GM13976 (cell line): Measurements from ENCODE around the gene ZBTB48.

ENCODE experiments used
- DNase-seq: peaks from one replicate; pipeline ENCODE4 v3.0.0; 2012; ENCODE audit warnings: low spot score
- in situ Hi-C: fragments of 300-500 bp; cut with MboI; formaldehyde crosslinking; loops from one replicate; pipeline ENCODE4 v1.12.0; 2022; ENCODE audit warnings: low sequenced_read_pairs, mixed read lengths, inconsistent platforms; ENCODE audit not compliant: unreplicated experiment
- TF ChIP-seq, protein P1 (sequence below): IDR thresholded peaks from 2 replicates; pipeline ENCODE4 v1.5.1; 2012; ENCODE audit warnings: borderline replicate concordance, mild to moderate bottlenecking; ENCODE audit not compliant: insufficient read depth; ENCODE audit errors: extremely low read depth, missing control alignments, control extremely low read depth

ZBTB48 gene

DNA sequence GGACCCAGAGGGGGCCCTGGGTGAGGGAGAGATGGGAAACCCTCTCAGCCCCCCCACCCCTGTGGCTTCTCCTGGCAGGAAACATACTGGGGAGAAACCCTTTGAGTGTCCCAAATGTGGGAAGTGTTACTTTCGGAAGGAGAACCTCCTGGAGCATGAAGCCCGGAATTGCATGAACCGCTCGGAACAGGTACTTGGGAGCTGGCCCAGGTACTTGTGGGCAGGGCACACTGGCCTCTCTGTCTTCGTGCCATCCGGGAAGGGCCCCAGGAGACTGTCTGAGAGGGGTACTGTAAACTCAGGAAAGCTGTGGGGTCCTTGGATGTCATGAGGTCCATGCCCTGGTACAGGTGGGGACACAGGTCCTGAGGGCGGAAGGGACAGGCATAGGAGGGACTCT, 6.0 kb downstream of the ZBTB48 start:
- DNase-seq = no peak
- TF ChIP-seq, protein P1, sequence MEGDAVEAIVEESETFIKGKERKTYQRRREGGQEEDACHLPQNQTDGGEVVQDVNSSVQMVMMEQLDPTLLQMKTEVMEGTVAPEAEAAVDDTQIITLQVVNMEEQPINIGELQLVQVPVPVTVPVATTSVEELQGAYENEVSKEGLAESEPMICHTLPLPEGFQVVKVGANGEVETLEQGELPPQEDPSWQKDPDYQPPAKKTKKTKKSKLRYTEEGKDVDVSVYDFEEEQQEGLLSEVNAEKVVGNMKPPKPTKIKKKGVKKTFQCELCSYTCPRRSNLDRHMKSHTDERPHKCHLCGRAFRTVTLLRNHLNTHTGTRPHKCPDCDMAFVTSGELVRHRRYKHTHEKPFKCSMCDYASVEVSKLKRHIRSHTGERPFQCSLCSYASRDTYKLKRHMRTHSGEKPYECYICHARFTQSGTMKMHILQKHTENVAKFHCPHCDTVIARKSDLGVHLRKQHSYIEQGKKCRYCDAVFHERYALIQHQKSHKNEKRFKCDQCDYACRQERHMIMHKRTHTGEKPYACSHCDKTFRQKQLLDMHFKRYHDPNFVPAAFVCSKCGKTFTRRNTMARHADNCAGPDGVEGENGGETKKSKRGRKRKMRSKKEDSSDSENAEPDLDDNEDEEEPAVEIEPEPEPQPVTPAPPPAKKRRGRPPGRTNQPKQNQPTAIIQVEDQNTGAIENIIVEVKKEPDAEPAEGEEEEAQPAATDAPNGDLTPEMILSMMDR = no peak
- in situ Hi-C loops = no loop called here

DNA sequence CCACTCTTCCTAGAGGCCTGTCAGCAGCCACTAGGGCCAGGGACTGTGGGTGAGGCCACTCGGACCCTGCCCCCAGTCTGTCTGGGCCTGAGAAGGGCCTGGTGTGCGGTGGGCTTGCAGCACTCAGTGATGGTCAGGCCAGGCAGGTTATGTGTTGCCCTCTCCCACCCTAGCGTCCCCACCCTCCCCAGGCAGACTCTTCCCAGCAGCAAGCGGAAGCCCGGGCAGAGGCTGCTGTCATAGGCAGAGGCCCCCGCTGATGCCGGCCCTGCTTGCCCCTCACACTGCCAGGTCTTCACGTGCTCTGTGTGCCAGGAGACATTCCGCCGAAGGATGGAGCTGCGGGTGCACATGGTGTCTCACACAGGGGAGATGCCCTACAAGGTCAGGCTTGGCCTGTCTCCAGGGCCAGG, 6.6 kb downstream of the ZBTB48 start:
- in situ Hi-C loops = no loop called here
- no peak for DNase-seq
- TF ChIP-seq, protein P1 = no peak

DNA sequence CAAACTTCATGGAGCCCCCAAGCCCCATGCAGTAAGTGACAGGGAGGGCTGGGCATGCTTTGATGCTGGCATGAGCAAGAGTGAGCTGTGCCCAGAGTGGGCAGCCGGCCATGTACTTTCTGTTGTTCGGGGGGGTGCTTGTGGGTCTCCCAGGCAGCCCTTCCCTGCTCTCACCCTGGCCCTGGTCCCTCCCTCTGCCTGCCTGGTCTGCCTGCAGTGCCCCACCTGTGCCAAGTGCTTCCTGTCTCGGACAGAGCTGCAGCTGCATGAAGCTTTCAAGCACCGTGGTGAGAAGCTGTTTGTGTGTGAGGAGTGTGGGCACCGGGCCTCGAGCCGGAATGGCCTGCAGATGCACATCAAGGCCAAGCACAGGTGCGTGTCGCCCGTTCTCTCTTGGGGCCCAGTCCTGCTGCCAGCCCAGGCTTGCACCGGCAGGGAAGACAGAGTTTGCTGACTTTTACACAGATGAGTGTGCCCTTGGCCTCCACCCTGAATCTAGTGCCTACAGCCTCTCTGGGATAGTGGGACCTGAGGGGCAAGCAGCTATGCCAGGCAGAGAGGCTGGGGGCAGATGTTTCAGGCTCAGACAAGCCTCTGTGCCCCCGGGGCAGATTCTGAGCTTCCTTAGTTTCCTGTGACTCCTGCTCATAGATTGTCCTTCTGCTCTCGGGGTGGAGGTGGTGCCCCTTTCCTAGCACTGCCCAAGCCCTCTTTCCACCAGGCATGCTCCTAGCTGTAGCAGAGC, 7.6 kb downstream of the ZBTB48 start:
- DNase-seq = no peak
- in situ Hi-C loops = no loop called here
- TF ChIP-seq, protein P1 = no peak

DNA sequence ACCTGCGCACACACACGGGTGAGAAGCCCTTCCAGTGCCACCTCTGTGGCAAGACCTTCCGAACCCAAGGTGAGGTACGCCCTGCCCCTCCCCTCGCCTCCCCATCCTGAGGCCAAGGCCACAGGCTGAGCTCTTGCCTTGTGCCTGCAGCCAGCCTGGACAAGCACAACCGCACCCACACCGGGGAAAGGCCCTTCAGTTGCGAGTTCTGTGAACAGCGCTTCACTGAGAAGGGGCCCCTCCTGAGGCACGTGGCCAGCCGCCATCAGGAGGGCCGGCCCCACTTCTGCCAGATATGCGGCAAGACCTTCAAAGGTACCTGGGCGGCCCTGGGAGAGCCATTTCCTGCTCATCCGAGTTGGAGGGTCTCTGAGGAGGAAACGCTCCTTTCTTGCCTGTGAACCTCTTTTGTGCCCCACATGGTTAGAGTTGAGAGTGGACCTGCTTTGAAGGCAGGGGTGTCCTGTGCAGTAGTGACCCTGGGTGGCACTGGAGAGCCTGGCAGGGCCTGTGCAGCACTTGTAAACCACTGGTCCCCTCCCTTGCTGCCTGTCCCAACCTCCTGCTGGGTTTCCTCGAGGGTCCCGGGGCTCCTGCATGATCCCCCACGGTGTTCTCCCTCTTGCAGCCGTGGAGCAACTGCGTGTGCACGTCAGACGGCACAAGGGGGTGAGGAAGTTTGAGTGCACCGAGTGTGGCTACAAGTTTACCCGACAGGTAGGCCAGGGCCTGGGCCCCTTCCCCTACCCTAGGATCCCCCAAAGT, 8.5 kb downstream of the ZBTB48 start:
- no peak for DNase-seq
- TF ChIP-seq, protein P1 = no peak
- in situ Hi-C loops = no loop called here

DNA sequence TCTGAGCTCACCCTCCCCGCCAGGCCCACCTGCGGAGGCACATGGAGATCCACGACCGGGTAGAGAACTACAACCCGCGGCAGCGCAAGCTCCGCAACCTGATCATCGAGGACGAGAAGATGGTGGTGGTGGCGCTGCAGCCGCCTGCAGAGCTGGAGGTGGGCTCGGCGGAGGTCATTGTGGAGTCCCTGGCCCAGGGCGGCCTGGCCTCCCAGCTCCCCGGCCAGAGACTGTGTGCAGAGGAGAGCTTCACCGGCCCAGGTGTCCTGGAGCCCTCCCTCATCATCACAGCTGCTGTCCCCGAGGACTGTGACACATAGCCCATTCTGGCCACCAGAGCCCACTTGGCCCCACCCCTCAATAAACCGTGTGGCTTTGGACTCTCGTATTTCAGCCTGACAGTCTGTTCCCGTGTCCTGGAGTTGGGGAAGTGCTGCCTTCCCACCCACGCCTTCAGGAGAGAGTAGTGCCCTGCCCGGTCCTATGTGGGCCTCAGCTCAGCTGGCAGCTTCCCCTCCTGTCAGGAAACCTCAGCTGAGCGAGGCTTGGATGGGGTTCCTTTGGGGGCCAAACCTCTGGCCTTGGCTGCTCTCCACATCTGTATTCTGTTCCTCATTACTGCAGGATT, 9.2 kb downstream of the ZBTB48 start:
- in situ Hi-C loops = no loop called here
- DNase-seq = no peak
- TF ChIP-seq, protein P1 = no peak

DNA sequence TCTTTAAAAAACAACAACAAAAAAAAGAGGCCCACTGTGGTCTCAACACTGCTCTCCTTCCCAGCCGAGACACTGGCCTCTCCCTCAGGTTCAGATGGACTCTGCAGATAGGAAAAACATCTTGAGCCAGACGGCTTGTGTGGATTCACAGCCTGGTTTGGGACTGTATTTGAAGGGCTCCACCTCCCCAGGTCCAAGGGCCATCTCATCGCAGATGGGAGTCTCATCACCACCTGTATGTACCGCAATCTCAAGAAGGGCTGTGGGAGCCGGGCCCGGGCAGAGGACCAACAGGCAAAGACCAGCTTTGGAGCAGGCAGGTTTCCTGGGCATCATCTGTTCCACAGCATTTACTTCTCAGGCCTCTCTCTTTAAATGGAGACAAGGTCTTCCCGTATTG, 10.3 kb downstream of the ZBTB48 start:
- in situ Hi-C loops = no loop called here
- TF ChIP-seq, protein P1 = no peak
- DNase-seq = no peak
